ENCODE results near the gene ZBTB7B.

Gene ZBTB7B

GRCh38 chr1:155003766-155004351 is 1.3 kb downstream of the ZBTB7B start:
- no peak for DNase-seq (ENCODE audit: low read depth in 2 of 2)

DNA sequence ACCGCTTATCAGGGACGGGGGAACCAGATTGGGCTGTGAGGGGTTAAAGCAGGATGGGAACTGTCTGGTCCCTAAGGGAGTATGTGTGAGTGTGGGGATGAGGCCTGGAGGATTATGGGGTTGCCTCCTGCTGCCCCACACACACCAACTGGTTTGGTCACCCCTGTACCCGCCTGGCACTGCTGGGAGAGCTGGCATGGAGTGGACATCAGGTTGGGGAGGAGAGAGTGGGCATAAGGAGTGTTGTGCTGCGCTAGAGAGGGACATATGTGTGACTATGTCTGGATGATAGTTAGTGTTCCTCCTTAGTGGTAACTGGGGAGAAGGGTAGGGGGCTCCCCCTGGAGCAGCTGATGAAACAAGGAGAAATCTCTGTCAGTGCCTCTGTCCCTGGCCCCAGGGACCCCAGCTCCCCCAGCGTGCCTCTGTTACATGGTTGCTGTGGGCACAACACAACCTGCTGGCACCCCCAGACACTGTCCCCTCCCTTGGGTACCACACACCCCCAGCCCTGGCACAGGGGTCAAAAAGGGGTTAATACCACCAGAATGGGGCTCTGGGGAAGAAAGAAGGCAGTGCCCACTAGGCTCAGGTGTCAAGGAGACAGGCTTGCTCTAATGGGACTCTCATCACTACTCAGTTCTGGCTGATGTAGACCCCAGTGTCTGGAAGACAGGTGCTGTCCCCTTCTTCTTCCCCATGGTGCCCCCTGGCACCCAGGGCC is 1.9 kb downstream of the ZBTB7B start:
- DNase-seq (ENCODE audit: low read depth in 2 of 2) = no peak

GRCh38 chr1:155005076-155006011 is 2.7 kb downstream of the ZBTB7B start:
- no peak for DNase-seq (ENCODE audit: low read depth in 2 of 2)

DNA sequence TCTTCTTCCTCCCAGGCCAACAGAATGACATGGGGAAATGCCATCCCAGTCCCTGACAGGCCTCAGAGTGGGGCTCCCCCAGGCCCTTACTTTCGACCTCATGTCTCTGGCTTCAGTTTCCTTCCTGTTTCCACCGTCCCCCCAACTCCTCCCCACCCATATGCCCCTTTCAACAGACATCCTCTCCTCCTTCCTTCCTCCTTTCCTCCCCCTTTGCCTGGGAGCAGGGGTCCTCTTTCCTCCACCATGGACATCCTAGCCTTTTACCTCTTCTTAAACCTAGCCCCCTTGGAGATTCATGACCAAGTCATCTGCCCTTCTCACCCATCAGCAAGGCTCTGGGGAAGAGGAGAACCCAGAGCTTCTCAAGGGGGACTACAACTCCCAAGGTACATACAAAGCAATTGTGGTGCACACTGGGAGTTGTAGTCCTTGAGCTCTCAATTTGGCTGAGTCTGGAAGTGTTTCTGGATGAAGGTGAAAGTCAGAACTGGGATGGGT is 4.0 kb downstream of the ZBTB7B start:
- no peak for DNase-seq (ENCODE audit: low read depth in 2 of 2)

DNA sequence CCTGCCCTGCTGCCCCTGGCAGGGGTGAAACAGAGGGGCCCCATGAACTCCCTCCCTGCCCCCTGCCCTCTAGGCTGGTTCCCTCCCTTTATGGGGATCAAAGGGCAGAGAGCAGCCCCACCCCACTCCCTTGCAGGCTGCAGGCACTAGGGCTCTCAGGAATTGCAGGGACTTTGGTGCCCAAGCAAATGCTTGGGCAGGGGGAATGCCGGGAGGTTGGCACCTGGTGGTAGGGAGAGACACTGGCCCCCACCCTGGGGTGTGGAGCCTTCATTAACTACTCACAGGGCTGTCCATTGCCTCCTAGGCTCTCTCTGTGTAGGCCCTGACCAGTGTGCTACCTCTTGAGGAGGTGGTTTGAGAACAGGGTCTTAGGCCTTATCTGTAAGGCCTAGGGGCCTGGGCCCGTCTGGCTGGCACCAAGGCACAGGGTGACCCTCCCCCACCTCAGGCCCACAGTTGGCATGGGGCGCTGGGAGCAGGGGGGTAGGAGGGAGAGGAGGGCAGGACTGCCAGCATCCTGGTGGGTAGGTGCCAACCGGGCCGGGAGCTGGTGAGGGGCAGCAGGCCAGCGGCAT is 4.7 kb downstream of the ZBTB7B start:
- no peak for DNase-seq (ENCODE audit: low read depth in 2 of 2)

GRCh38 chr1:155008015-155008941 is 5.7 kb downstream of the ZBTB7B start:
- DNase-seq (ENCODE audit: low read depth in 2 of 2) = no peak

DNA sequence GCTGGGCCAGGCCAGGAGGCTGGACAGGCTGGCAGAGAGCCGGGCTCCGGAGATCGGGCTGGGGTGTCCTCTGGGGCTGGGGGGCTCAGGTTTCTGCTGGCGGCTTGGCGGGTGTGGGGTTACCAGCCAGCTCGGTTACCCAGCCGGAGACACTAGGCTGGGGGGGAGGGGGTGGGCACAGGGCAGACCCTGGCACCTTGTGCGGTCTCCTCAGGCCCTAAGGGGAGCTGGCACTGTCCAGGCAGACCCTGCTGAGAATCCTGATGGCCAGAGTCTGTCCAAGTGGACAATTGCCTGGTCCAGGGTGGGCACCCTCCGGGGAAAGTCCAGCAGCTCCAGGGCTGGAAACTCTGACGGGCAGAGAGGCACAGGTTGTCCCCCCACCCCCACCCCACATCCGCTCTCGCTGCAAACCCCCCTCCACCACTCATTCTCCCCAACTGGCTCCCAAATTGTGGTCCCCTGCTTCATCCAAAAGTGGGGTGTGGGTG is 6.7 kb downstream of the ZBTB7B start:
- no peak for DNase-seq (ENCODE audit: low read depth in 2 of 2)

GRCh38 chr1:155009742-155010141 is 7.1 kb downstream of the ZBTB7B start:
- DNase-seq (ENCODE audit: low read depth in 2 of 2) = no peak

DNA sequence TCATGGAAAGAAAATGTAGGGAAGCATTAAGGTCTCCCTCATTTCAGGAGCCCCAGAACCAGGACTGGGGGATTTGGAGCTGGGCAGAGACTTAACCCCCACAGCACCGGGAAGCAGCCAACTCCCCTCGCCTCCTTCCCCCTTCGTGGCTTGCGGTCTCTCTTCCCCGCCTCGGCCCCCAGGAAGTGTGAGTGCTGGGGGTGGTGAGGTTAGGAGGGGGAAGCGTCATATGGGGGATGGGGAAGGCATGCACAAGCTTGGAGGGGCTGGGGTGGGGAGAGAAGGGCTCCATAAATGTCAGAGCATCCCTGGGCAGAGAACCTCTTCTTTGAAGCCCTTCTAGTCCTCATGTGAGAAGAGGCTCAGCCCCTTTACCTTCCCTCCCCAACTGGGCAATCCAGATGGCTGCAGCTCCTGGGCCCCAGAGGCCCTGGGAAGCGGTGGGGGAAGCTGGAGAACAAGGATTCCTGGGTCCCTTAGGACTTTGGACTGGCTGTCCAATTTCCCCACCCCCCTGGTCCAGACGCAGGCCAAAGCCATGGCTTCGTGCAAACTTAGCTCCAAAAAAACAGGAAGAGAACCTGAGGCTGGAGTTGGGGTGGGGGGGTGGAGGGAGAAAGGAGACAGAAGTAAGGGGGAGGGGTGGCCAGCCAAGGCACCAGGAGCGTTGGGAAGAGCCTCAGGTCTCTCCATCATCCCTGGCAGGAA is 7.8 kb downstream of the ZBTB7B start:
- DNase-seq (ENCODE audit: low read depth in 2 of 2) = no peak

GRCh38 chr1:155011004-155011416 is 8.4 kb downstream of the ZBTB7B start:
- DNase-seq (ENCODE audit: low read depth in 2 of 2) = no peak

DNA sequence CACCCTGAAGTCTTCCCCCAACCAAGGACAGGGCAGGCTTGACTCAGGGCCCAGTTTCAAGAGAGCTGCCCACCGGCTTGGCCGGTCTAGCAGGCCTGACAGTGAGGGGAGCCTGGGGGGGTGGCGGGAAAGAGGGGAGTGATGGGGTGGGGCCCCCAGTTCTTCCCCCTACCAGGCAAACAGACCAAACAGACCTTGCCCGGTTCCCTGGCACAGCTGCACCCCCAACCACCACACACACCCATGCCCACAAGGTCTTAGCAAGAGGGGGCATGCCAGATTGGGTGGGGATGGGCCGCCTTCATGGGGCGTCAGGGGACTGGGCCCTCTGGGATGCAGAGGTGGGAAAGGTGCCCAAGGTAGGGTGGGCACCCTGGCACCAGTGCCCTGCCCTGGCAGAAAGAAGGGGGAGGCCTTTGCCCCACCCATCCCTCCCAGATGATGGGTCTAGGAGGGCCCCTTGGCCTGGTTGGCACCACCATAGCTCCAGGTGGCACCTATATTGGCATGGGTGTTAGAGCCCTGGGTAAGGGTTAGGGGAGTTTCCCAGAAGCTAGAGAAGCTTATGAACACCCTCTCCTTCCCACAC is 8.9 kb downstream of the ZBTB7B start:
- DNase-seq (ENCODE audit: low read depth in 2 of 2) = no peak

- DNase-seq (ENCODE audit: low read depth in 2 of 2) = no peak
Measured at GRCh38 chr1:155012026-155012546, 9.5 kb downstream of the ZBTB7B start.

DNA sequence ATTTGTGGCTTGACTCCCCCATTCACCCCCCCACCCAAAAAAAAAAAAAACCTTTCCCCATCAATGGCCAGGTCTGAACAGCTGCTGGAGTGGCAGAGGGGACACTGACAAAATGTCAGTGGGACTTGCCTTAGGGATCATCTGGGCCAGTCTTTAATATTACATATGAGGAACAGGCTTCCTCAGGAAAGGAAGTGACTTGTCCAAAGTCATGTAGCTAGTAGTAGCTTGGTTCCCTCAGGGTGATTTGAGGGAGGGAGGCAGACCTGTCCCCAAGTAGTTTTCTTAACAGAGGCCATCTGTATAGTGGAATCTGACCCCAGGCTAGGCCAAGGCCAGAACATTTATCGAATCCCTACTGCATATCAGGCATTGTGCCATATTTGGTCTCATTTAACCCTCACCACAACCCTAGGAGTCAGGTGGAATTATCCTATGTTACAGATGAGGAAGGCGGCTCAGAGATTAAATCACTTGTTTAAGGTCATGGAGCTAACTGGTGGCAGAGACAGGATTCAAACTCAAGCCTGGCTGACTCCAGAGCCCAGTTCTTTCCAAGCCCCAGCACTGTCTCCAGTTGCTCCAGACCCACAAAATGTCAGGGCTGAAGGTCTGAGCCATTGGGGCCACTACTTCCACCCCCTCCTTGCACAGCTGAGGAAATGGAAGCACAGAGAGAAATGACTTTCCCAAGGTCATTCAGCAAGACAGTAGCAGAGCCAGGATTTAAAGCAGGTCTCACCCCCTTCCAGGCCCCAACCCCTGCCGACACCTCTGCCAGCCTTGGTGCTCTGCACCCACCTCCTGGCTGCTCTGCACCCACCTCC is 10.4 kb downstream of the ZBTB7B start:
- no peak for DNase-seq (ENCODE audit: low read depth in 2 of 2)

DNA sequence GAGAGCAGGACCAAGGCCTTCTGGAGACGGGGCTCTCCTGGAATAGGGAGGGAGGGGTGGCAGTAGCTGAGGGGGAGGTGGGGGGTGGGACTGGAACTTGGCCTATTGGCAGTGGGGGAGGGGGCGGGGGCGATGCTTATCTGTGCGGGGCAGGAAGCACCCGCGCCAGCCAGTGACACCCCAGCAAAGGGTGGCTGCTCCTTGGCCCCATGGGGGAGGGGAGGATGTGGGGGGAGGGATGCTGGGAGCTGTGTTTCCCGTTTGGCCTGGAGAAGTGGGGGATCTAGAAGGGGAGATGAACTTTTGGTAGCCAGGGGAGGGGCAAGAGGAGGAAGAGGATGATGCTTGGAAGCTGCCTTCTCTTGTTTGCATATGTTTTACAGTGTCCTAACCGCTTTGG is 11.0 kb downstream of the ZBTB7B start:
- no peak for DNase-seq (ENCODE audit: low read depth in 2 of 2)

GRCh38 chr1:155014709-155015508 is 12.3 kb downstream of the ZBTB7B start:
- DNase-seq (ENCODE audit: low read depth in 2 of 2) = no peak

GRCh38 chr1:155015527-155016230 is 13.1 kb downstream of the ZBTB7B start:
- no peak for DNase-seq (ENCODE audit: low read depth in 2 of 2)

DNA sequence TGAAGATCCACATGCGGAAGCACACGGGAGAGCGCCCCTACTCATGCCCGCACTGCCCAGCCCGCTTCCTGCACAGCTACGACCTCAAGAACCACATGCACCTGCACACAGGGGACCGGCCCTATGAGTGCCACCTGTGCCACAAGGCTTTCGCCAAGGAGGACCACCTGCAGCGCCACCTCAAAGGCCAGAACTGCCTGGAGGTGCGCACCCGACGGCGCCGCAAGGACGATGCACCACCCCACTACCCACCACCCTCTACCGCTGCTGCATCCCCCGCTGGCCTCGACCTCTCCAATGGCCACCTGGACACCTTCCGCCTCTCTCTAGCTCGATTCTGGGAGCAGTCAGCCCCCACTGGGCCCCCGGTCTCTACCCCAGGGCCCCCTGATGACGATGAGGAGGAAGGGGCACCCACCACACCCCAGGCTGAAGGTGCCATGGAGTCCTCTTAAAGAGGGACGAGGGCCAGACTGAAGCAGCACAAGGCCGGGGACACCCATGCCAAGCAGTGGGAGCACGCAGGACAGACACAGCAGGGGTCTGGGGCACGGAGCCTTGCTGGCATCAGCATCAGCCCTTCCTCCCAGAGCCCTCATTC is 13.7 kb downstream of the ZBTB7B start:
- DNase-seq (ENCODE audit: low read depth in 2 of 2) = no peak

Data from fibroblast of skin of left quadriceps (primary cell).